Endothelial cell of umbilical vein (primary cell): ENCODE measurements around the gene TLR9. TPM values are rescaled to one million over a fixed set of nuclear protein-coding genes. Genes with fewer than 3 reads are reported as not detected.
A peak's percentile ranks its signal among the peaks of the same experiment; 100 is the strongest.

Experiments
- BruUV-seq: library from RNA; stranded (reverse); fragments of 400-500 nt; replicated peaks from 2 replicates; lab custom pipeline; 2021; lab: Mats Ljungman, UMichigan
- CTCF ChIA-PET: fragments of 300-600, 350-600 bp; sonication (Branson Sonifier 250); formaldehyde crosslinking; loops from one replicate; lab custom pipeline; 2021; ENCODE audit warnings: antibody characterized with exemption, inconsistent platforms; lab: Charles Lee
- POLR2A ChIA-PET: fragments of 300-600, 350-600 bp; sonication (Branson Sonifier 250); formaldehyde crosslinking; loops from one replicate; lab custom pipeline; 2021; ENCODE audit warnings: antibody characterized with exemption, inconsistent platforms; lab: Charles Lee
- DNase-seq: peaks from one replicate; pipeline ENCODE4 v3.0.0-alpha.2; 2011; ENCODE audit warnings: low read depth, low spot score
- FAIRE-seq: peaks from 2 replicates; lab custom pipeline; 2011; peaks lifted over from hg19 to GRCh38; lab: Jason Lieb, UNC
- H2AFZ ChIP-seq: 2 replicates; pipeline ENCODE4 v1.6.0; 2012; ENCODE audit warnings: low read depth, low read length, control low read depth, inconsistent platforms
- H3K27ac ChIP-seq: 2 replicates; pipeline ENCODE4 v1.5.1; 2011; ENCODE audit warnings: low read depth, mild to moderate bottlenecking, control low read depth, low read length, moderate library complexity; ENCODE audit not compliant: insufficient read depth
- H3K27me3 ChIP-seq, 2 experiments: 2 replicates each; pipeline versions ENCODE4 v1.6.0 to v1.6.1; 2011; ENCODE audit warnings: low read length in 2 of 2, mixed read lengths in 1 of 2; ENCODE audit not compliant: control insufficient read depth in 2 of 2, insufficient read depth in 2 of 2
- H3K36me3 ChIP-seq, 2 experiments: 2 replicates in 1 of 2; 3 replicates in 1 of 2; pipeline ENCODE4 v1.5.1; 2011; ENCODE audit warnings: low read length in 2 of 2, mild to moderate bottlenecking in 1 of 2, moderate library complexity in 1 of 2; ENCODE audit not compliant: control insufficient read depth in 2 of 2, insufficient read depth in 2 of 2; ENCODE audit errors: extremely low read depth in 1 of 2
- H3K4me1 ChIP-seq: 3 replicates; pipeline ENCODE4 v1.5.1; 2011; ENCODE audit warnings: mild to moderate bottlenecking, low read length; ENCODE audit not compliant: control insufficient read depth, insufficient read depth; ENCODE audit errors: extremely low read depth
- H3K4me2 ChIP-seq: 2 replicates; pipeline ENCODE4 v1.6.1; 2011; ENCODE audit warnings: low read length, control low read depth, mixed read lengths; ENCODE audit not compliant: insufficient read depth
- H3K4me3 ChIP-seq, 3 experiments: fragments of 200-600 bp in 1 of 3; sonication (generic), shearing (Covaris generic) in 1 of 3; replicated peaks in 1 of 3; 2 replicates each; pipeline ENCODE4 v1.5.1; 2011 to 2016; ENCODE audit warnings: control low read depth in 3 of 3, low read length in 3 of 3, mild to moderate bottlenecking in 2 of 3, inconsistent platforms in 1 of 3, low read depth in 1 of 3, moderate library complexity in 1 of 3; ENCODE audit not compliant: insufficient read depth in 1 of 3
- H3K79me2 ChIP-seq: 2 replicates; pipeline ENCODE4 v1.6.0; 2012; ENCODE audit warnings: low read length, inconsistent platforms; ENCODE audit not compliant: control insufficient read depth, insufficient read depth
- H3K9ac ChIP-seq: replicated peaks from 2 replicates; pipeline ENCODE3; 2011; ENCODE audit warnings: low read length, control low read depth; ENCODE audit not compliant: insufficient read depth; ENCODE audit errors: extremely low read depth
- H3K9me1 ChIP-seq: replicated peaks from 3 replicates; pipeline ENCODE4 v1.6.0; 2011; ENCODE audit warnings: mild to moderate bottlenecking, low read length; ENCODE audit not compliant: control insufficient read depth, insufficient read depth; ENCODE audit errors: extremely low read depth
- H3K9me3 ChIP-seq: replicated peaks from 2 replicates; pipeline ENCODE4 v1.5.1; 2012; ENCODE audit warnings: low read length, inconsistent platforms; ENCODE audit not compliant: control insufficient read depth, insufficient read depth
- H4K20me1 ChIP-seq: replicated peaks from 2 replicates; pipeline ENCODE3; 2011; ENCODE audit warnings: mild to moderate bottlenecking, low read length; ENCODE audit not compliant: control insufficient read depth, insufficient read depth; ENCODE audit errors: extremely low read depth
- EZH2 ChIP-seq: IDR thresholded peaks from 2 replicates; pipeline ENCODE4 v1.6.1; 2012; ENCODE audit warnings: borderline replicate concordance, low read depth, mild to moderate bottlenecking, moderate library complexity, low read length, inconsistent platforms; ENCODE audit not compliant: severe bottlenecking
- FOS ChIP-seq: IDR thresholded peaks from 2 replicates; pipeline ENCODE4 v1.6.1; 2011; ENCODE audit warnings: mild to moderate bottlenecking, low read length, moderate library complexity, borderline replicate concordance; ENCODE audit not compliant: insufficient read depth
- GATA2 ChIP-seq: IDR thresholded peaks from 2 replicates; pipeline ENCODE4 v1.7.0; 2011; ENCODE audit warnings: low read depth, mild to moderate bottlenecking, moderate library complexity, mixed read lengths, low read length; ENCODE audit not compliant: insufficient read length, insufficient read depth
- JUN ChIP-seq: IDR thresholded peaks from 2 replicates; pipeline ENCODE4 v1.6.1; 2011; ENCODE audit warnings: borderline replicate concordance, low read depth; ENCODE audit not compliant: insufficient read length, insufficient read depth
- MYC ChIP-seq: IDR thresholded peaks from one replicate; pipeline ENCODE4 v1.6.1; 2011; ENCODE audit warnings: mild to moderate bottlenecking, low read depth, low read length
- POLR2A ChIP-seq: IDR thresholded peaks from 2 replicates; pipeline ENCODE4 v1.6.1; 2012; ENCODE audit warnings: low read depth, mild to moderate bottlenecking, control low read depth, low read length
- POLR2AphosphoS5 ChIP-seq: IDR thresholded peaks from 2 replicates; pipeline ENCODE4 v1.6.1; 2012; ENCODE audit warnings: low read depth, mild to moderate bottlenecking, control low read depth, low read length, moderate library complexity; ENCODE audit not compliant: insufficient read depth
- dilution Hi-C: fragments of 300-500 bp; cut with MboI; formaldehyde crosslinking; loops from one replicate; pipeline ENCODE4 v1.15.0; 2019; ENCODE audit warnings: low sequenced_read_pairs; ENCODE audit not compliant: extremely low pct_ligation_motif_present
- intact Hi-C: fragments of 100-400 bp; cut with micrococcal nuclease; formaldehyde crosslinking; loops from one replicate; pipeline ENCODE4 v1.10.0; 2022
- polyA plus RNA-seq, 4 experiments: library from polyadenylated mRNA; depleted of rRNA in 3 of 4; stranded (reverse) in 3 of 4; unstranded in 1 of 4; fragments of >200 nt; gene quantifications; 2 replicates each; pipeline versions ENCODE4 v1.2.1 to v1.2.3, GENCODE V29; 2011 to 2012; ENCODE audit warnings: missing spikeins in 1 of 4
- total RNA-seq: library from RNA; stranded (reverse); gene quantifications from 2 replicates; pipeline ENCODE4 v1.2.3, GENCODE V29; 2021
- TF ChIP-seq, protein P1 (sequence below): IDR thresholded peaks from 2 replicates; pipeline ENCODE4 v1.6.1; 2011; ENCODE audit not compliant: insufficient read depth, insufficient read length
- TF ChIP-seq, protein P2 (sequence below), 2 donors: IDR thresholded peaks; 1 replicate in 1 of 2; 2 replicates in 1 of 2; pipeline ENCODE4 v1.5.1; 2011; ENCODE audit warnings: low read length in 2 of 2, mild to moderate bottlenecking in 2 of 2, moderate library complexity in 2 of 2, control low read depth in 1 of 2, inconsistent platforms in 1 of 2, low read depth in 1 of 2; ENCODE audit not compliant: insufficient read depth in 1 of 2; ENCODE audit errors: extremely low read depth in 1 of 2

The TLR9 gene
- total and polyA plus RNA-seq, 2 donors (not counting 3 experiments of a cell fraction or from before 2014, with no cell fraction given) = not detected

GRCh38 chr3:52195823-52196331, 29.6 kb downstream of the TLR9 start:
- dilution Hi-C loops (no loop called here), intact Hi-C loops (loop anchor here (5.0 kb wide), 1 partner anchor 194 kb away; no protein-coding TSS in a partner anchor)
- no peak for FAIRE-seq
- BruUV-seq = no TSS peak
- H3K79me2 ChIP-seq = peaks cover 15% of the 10 kb centered on the region
- no peaks in the 10 kb centered on the region for H3K36me3 ChIP-seq
- no peaks in the 10 kb centered on the region for H3K27me3 ChIP-seq
- POLR2A ChIA-PET = interaction anchor here (0.6 kb wide), 1 partner anchor 221 kb away, joined by 4 read pairs; no protein-coding TSS in a partner anchor
- no peak for TF ChIP-seq MYC
- TF ChIP-seq FOS = no peak
- TF ChIP-seq, protein P1, sequence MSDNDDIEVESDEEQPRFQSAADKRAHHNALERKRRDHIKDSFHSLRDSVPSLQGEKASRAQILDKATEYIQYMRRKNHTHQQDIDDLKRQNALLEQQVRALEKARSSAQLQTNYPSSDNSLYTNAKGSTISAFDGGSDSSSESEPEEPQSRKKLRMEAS = no peak
- TF ChIP-seq POLR2A = no peak
- no peak for TF ChIP-seq JUN
- no peak for TF ChIP-seq EZH2
- TF ChIP-seq, protein P2, sequence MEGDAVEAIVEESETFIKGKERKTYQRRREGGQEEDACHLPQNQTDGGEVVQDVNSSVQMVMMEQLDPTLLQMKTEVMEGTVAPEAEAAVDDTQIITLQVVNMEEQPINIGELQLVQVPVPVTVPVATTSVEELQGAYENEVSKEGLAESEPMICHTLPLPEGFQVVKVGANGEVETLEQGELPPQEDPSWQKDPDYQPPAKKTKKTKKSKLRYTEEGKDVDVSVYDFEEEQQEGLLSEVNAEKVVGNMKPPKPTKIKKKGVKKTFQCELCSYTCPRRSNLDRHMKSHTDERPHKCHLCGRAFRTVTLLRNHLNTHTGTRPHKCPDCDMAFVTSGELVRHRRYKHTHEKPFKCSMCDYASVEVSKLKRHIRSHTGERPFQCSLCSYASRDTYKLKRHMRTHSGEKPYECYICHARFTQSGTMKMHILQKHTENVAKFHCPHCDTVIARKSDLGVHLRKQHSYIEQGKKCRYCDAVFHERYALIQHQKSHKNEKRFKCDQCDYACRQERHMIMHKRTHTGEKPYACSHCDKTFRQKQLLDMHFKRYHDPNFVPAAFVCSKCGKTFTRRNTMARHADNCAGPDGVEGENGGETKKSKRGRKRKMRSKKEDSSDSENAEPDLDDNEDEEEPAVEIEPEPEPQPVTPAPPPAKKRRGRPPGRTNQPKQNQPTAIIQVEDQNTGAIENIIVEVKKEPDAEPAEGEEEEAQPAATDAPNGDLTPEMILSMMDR (IDR thresholded peaks at IDR 0.05; ENCODE audit: extremely low read depth in 1 of 2, insufficient read depth in 1 of 2, low read depth in 1 of 2, low read length in 2 of 2) = no peak
- no peak for TF ChIP-seq POLR2AphosphoS5
- no peak for TF ChIP-seq GATA2
- H3K9me3 ChIP-seq = no peaks in the 10 kb centered on the region
- H3K9ac ChIP-seq = no peak overlapping the region
- peaks cover 17% of the 10 kb centered on the region for H3K4me1 ChIP-seq
- no peaks in the 10 kb centered on the region for H3K9me1 ChIP-seq
- peak; percentile 29 for DNase-seq
- no peak overlapping the region for H3K4me3 ChIP-seq
- CTCF ChIA-PET = interaction anchor here (1.4 kb wide), 1 partner anchor 13 kb away, joined by 5 read pairs; no protein-coding TSS in a partner anchor
- peak overlapping the region; percentile 28 for H2AFZ ChIP-seq
- H3K4me2 ChIP-seq = no peak overlapping the region
- no peak overlapping the region for H3K27ac ChIP-seq
- no peaks in the 10 kb centered on the region for H4K20me1 ChIP-seq
